Kidney epithelial cell (primary cell): ENCODE data around the gene EFNB1. TPM values are rescaled to one million over a fixed set of nuclear protein-coding genes. Genes with fewer than 3 reads are reported as not detected.

Source experiments
- DNase-seq: peaks from one replicate; pipeline ENCODE4 v3.0.0-alpha.2; 2010; ENCODE audit warnings: low read depth
- H3K27me3 ChIP-seq: 2 replicates; pipeline ENCODE4 v1.6.0; 2011; ENCODE audit warnings: low read length; ENCODE audit not compliant: control insufficient read depth, insufficient read depth
- H3K36me3 ChIP-seq: 2 replicates; pipeline ENCODE4 v1.5.1; 2011; ENCODE audit warnings: low read length; ENCODE audit not compliant: control insufficient read depth, insufficient read depth
- H3K4me3 ChIP-seq: 2 replicates; pipeline ENCODE4 v1.5.1; 2011; ENCODE audit warnings: low read depth, mild to moderate bottlenecking, control low read depth, low read length
- CTCF ChIP-seq: IDR thresholded peaks from 2 replicates; pipeline ENCODE4 v1.5.1; 2011; ENCODE audit warnings: mild to moderate bottlenecking, moderate library complexity, low read length, control low read depth, inconsistent platforms; ENCODE audit not compliant: insufficient read depth, poor library complexity, severe bottlenecking
- total RNA-seq: library from RNA; depleted of rRNA; stranded (reverse); fragments of >200 nt; gene quantifications from 2 replicates; pipeline ENCODE4 v1.2.3, GENCODE V29; 2015

EFNB1 gene
- total RNA-seq, 1 donor from 2014 or later, result 45.3 TPM

GRCh38 chrX:68821616-68822015 lies 7.2 kb upstream of the EFNB1 start:
- TF ChIP-seq CTCF, result no peak

GRCh38 chrX:68822641-68823410 lies 6.0 kb upstream of the EFNB1 start:
- peak; percentile 63 for TF ChIP-seq CTCF
- DNase-seq, result no peak
- H3K27me3 ChIP-seq, result peaks cover 4% of the 10 kb centered on the region
- H3K36me3 ChIP-seq, result no peaks in the 10 kb centered on the region
- H3K4me3 ChIP-seq, result no peak overlapping the region

More at GRCh38 chrX:68821616-68822015, 7.2 kb upstream of the EFNB1 start:
- no peak for DNase-seq
- H3K27me3 ChIP-seq, result peaks cover 4% of the 10 kb centered on the region
- no peaks in the 10 kb centered on the region for H3K36me3 ChIP-seq
- no peak overlapping the region for H3K4me3 ChIP-seq

GRCh38 chrX:68823413-68824151 lies 5.2 kb upstream of the EFNB1 start:
- TF ChIP-seq CTCF, result no peak
- Histone ChIP-seq H3K36me3 (no peaks in the 10 kb centered on the region), H3K4me3 (no peak overlapping the region), H3K27me3 (peaks cover 4% of the 10 kb centered on the region)
- DNase-seq, result no peak

GRCh38 chrX:68824152-68824433 lies 4.7 kb upstream of the EFNB1 start:
- no peak for DNase-seq
- no peak overlapping the region for H3K4me3 ChIP-seq
- no peaks in the 10 kb centered on the region for H3K36me3 ChIP-seq
- H3K27me3 ChIP-seq, result peaks cover 4% of the 10 kb centered on the region
- no peak for TF ChIP-seq CTCF

- Histone ChIP-seq H3K27me3 (peaks cover 4% of the 10 kb centered on the region), H3K4me3 (no peak overlapping the region), H3K36me3 (no peaks in the 10 kb centered on the region)
- TF ChIP-seq CTCF, result no peak
- DNase-seq, result no peak
Measured at GRCh38 chrX:68824565-68825125, 4.2 kb upstream of the EFNB1 start.
